Stomach (tissue), 4 donors: ENCODE results near the gene RETREG1.

Source experiments
- CTCF ChIP-seq, 7 experiments: fragments of 450-650 bp in 4 of 7; fragments of 200-600 bp in 3 of 7; sonication (generic) in 3 of 7; IDR thresholded peaks; one replicate each; pipeline ENCODE4 v1.5.1; 2016 to 2019; ENCODE audit warnings: antibody characterized with exemption in 7 of 7, control low read depth in 2 of 7, mild to moderate bottlenecking in 1 of 7
- POLR2A ChIP-seq, 4 donors: fragments of 450-650 bp; IDR thresholded peaks; one replicate each; pipeline ENCODE4 v1.6.1; 2016; ENCODE audit warnings: antibody characterized with exemption in 4 of 4, control low read depth in 2 of 4, mild to moderate bottlenecking in 1 of 4, moderate library complexity in 1 of 4

GRCh38 chr5:16597946-16598694 lies 18.7 kb downstream of the RETREG1 start:
- TF ChIP-seq CTCF (IDR thresholded peaks at IDR 0.05) (no peak), POLR2A (IDR thresholded peaks at IDR 0.05) (no peak)
